HepG2 (cell line): Measurements from ENCODE around the gene TMEM223. TPM values are rescaled to one million over a fixed set of nuclear protein-coding genes. Genes with fewer than 3 reads are reported as not detected.

Experiments used
- CENPT ChIP-seq: sonication (generic); formaldehyde crosslinking; IDR thresholded peaks from 2 replicates; pipeline ENCODE4 v1.8.0; 2022; ENCODE audit warnings: low read depth, mild to moderate bottlenecking, moderate library complexity, missing genetic modification reagents
- DMAP1 ChIP-seq: IDR thresholded peaks from 2 replicates; pipeline ENCODE4 v1.6.1; 2016
- ERF ChIP-seq: IDR thresholded peaks from 2 replicates; pipeline ENCODE4 v1.6.1; 2018; ENCODE audit warnings: missing biosample characterization, missing genetic modification reagents
- KLF11 ChIP-seq: IDR thresholded peaks from 2 replicates; pipeline ENCODE4 v1.6.1; 2016; ENCODE audit warnings: missing compliant biosample characterization
- MXI1 ChIP-seq: IDR thresholded peaks from 3 replicates; pipeline ENCODE4 v1.6.1; 2012; ENCODE audit warnings: low read depth, low read length, inconsistent platforms, borderline replicate concordance
- REPIN1 ChIP-seq: sonication (generic); formaldehyde crosslinking; IDR thresholded peaks from 2 replicates; pipeline ENCODE4 v1.8.0; 2022; ENCODE audit warnings: missing genetic modification reagents, low read depth, mild to moderate bottlenecking, borderline replicate concordance
- SIN3A ChIP-seq: IDR thresholded peaks from 2 replicates; pipeline ENCODE4 v1.6.1; 2011; ENCODE audit warnings: low read depth, mild to moderate bottlenecking, control low read depth, low read length, borderline replicate concordance
- SP140L ChIP-seq: sonication (generic); formaldehyde crosslinking; IDR thresholded peaks from 2 replicates; pipeline ENCODE4 v1.4.0; 2020; ENCODE audit warnings: missing genetic modification reagents, borderline replicate concordance
- ZMYM4 ChIP-seq: sonication (generic); formaldehyde crosslinking; IDR thresholded peaks from 2 replicates; pipeline ENCODE4 v1.8.1; 2023; ENCODE audit warnings: mild to moderate bottlenecking, missing genetic modification reagents
- ZNF253 ChIP-seq: sonication (generic); formaldehyde crosslinking; IDR thresholded peaks from 2 replicates; pipeline ENCODE4 v1.8.0; 2022; ENCODE audit warnings: mild to moderate bottlenecking, missing genetic modification reagents, borderline replicate concordance
- ZNF260 ChIP-seq: sonication (generic); formaldehyde crosslinking; IDR thresholded peaks from 2 replicates; pipeline ENCODE4 v1.4.0; 2020; ENCODE audit warnings: missing genetic modification reagents, low read depth, mild to moderate bottlenecking, borderline replicate concordance
- ZNF484 ChIP-seq: sonication (generic); formaldehyde crosslinking; IDR thresholded peaks from 2 replicates; pipeline ENCODE4 v1.5.1; 2020; ENCODE audit warnings: mild to moderate bottlenecking, low read depth, missing genetic modification reagents, borderline replicate concordance
- ZNF652 ChIP-seq: IDR thresholded peaks from 2 replicates; pipeline ENCODE4 v1.6.1; 2016; ENCODE audit warnings: low read depth, borderline replicate concordance
- ZNF747 ChIP-seq: sonication (generic); formaldehyde crosslinking; IDR thresholded peaks from 2 replicates; pipeline ENCODE4 v1.8.1; 2023; ENCODE audit warnings: missing genetic modification reagents, mild to moderate bottlenecking, borderline replicate concordance
- ZNF790 ChIP-seq: sonication (generic); formaldehyde crosslinking; IDR thresholded peaks from 2 replicates; pipeline ENCODE4 v1.8.0; 2022; ENCODE audit warnings: missing genetic modification reagents, mild to moderate bottlenecking, borderline replicate concordance
- ZSCAN31 ChIP-seq: sonication (generic); formaldehyde crosslinking; IDR thresholded peaks from 2 replicates; pipeline ENCODE4 v1.5.0; 2020; ENCODE audit warnings: low read depth, mild to moderate bottlenecking, missing genetic modification reagents
- polyA plus RNA-seq, 8 experiments: library from polyadenylated mRNA; depleted of rRNA in 3 of 8; stranded (reverse) in 7 of 8; unstranded in 1 of 8; fragments of >200 nt; fragmentation: Illumina TruSeq in 4 of 8; extraction: Trizol in 4 of 8; gene quantifications; 2 replicates each; pipeline versions ENCODE4 v1.2.1 to v1.2.3, GENCODE V29; 2011 to 2016; ENCODE audit warnings: low read depth in 4 of 8, missing spikeins in 1 of 8, mixed read lengths in 1 of 8; ENCODE audit not compliant: insufficient read depth in 1 of 8
- total RNA-seq, 5 experiments: library from RNA; depleted of rRNA; stranded (reverse); fragments of >200 nt; fragmentation: Illumina TruSeq; extraction: Trizol; gene quantifications; 2 replicates each; pipeline ENCODE4 v1.2.3, GENCODE V29; 2016; ENCODE audit warnings: low read depth in 1 of 5
- TF ChIP-seq, protein P1 (sequence below): sonication (generic); formaldehyde crosslinking; IDR thresholded peaks from 2 replicates; pipeline ENCODE4 v1.5.0; 2020; ENCODE audit warnings: mild to moderate bottlenecking, missing genetic modification reagents, moderate library complexity
- TF ChIP-seq, protein P2 (sequence below): IDR thresholded peaks from 2 replicates; pipeline ENCODE4 v1.6.1; 2012; ENCODE audit warnings: inconsistent platforms
- TF ChIP-seq, protein P3 (sequence below): IDR thresholded peaks from 2 replicates; pipeline ENCODE4 v1.6.1; 2016; ENCODE audit warnings: low read depth, missing genetic modification reagents, missing compliant biosample characterization
- TF ChIP-seq, protein P4 (sequence below): sonication (generic); formaldehyde crosslinking; IDR thresholded peaks from 2 replicates; pipeline ENCODE4 v1.8.1; 2022; ENCODE audit warnings: mild to moderate bottlenecking, missing genetic modification reagents

The TMEM223 gene
- total and polyA plus RNA-seq, 2 of the 13 experiments (the other 11 are each of a cell fraction or from before 2014, with no cell fraction given), result 19.5 to 24.9 TPM

DNA sequence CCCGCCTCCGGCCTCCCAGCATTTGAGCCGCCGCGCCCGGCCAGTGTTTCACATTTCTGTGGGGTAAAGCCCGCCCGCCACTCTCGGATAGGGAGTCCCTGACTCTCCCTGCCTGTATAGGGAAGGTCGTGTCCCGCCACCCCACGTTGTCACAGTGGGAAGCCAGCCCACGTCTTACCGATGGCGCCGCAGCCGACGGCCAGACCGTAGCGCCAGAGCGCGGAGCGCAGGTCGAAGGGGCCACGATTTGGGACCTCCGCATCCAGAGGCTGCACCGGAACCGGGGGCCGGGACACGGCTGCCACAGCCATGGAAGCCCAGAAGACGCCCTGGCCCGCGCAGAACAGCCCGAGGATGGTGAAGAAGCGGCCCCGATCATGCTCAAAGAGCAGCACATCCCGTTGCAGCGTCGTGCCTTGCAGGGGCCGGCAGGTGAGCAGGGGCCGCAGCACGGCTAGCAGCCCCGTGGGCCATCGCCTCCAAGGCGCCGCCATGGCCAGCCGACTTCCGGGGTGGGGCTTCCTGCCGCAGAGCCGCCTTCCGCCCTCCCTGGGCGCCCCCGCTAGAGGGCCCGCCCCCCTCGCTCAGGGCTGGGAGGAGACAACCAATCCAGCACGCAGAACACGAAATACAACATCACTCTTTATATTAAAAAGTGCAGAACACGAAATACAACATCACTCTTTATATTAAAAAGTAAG is at the start of gene TMEM223 (continued):
- peak; percentile 48; the same call in 1 of the 2 replicates for TF ChIP-seq ERF (CRISPR knock-in tag)
- TF ChIP-seq, protein P1, sequence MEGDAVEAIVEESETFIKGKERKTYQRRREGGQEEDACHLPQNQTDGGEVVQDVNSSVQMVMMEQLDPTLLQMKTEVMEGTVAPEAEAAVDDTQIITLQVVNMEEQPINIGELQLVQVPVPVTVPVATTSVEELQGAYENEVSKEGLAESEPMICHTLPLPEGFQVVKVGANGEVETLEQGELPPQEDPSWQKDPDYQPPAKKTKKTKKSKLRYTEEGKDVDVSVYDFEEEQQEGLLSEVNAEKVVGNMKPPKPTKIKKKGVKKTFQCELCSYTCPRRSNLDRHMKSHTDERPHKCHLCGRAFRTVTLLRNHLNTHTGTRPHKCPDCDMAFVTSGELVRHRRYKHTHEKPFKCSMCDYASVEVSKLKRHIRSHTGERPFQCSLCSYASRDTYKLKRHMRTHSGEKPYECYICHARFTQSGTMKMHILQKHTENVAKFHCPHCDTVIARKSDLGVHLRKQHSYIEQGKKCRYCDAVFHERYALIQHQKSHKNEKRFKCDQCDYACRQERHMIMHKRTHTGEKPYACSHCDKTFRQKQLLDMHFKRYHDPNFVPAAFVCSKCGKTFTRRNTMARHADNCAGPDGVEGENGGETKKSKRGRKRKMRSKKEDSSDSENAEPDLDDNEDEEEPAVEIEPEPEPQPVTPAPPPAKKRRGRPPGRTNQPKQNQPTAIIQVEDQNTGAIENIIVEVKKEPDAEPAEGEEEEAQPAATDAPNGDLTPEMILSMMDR (CRISPR knock-in tag), result peak; percentile 39; the same call in 1 of the 2 replicates
- TF ChIP-seq DMAP1 (CRISPR knock-in tag), result peak; percentile 74; the same call in 1 of the 2 replicates
- TF ChIP-seq, protein P2, sequence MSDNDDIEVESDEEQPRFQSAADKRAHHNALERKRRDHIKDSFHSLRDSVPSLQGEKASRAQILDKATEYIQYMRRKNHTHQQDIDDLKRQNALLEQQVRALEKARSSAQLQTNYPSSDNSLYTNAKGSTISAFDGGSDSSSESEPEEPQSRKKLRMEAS, result peak; percentile 82
- TF ChIP-seq SIN3A, result peak; percentile 59; the same call in 1 of the 2 replicates
- TF ChIP-seq ZNF484, result no peak
- TF ChIP-seq ZNF747 (CRISPR knock-in tag), result 0 out of 2 replicates have a peak, but pooled peaks have one; percentile 72
- TF ChIP-seq ZNF652 (CRISPR knock-in tag), result no peak
- TF ChIP-seq, protein P3, sequence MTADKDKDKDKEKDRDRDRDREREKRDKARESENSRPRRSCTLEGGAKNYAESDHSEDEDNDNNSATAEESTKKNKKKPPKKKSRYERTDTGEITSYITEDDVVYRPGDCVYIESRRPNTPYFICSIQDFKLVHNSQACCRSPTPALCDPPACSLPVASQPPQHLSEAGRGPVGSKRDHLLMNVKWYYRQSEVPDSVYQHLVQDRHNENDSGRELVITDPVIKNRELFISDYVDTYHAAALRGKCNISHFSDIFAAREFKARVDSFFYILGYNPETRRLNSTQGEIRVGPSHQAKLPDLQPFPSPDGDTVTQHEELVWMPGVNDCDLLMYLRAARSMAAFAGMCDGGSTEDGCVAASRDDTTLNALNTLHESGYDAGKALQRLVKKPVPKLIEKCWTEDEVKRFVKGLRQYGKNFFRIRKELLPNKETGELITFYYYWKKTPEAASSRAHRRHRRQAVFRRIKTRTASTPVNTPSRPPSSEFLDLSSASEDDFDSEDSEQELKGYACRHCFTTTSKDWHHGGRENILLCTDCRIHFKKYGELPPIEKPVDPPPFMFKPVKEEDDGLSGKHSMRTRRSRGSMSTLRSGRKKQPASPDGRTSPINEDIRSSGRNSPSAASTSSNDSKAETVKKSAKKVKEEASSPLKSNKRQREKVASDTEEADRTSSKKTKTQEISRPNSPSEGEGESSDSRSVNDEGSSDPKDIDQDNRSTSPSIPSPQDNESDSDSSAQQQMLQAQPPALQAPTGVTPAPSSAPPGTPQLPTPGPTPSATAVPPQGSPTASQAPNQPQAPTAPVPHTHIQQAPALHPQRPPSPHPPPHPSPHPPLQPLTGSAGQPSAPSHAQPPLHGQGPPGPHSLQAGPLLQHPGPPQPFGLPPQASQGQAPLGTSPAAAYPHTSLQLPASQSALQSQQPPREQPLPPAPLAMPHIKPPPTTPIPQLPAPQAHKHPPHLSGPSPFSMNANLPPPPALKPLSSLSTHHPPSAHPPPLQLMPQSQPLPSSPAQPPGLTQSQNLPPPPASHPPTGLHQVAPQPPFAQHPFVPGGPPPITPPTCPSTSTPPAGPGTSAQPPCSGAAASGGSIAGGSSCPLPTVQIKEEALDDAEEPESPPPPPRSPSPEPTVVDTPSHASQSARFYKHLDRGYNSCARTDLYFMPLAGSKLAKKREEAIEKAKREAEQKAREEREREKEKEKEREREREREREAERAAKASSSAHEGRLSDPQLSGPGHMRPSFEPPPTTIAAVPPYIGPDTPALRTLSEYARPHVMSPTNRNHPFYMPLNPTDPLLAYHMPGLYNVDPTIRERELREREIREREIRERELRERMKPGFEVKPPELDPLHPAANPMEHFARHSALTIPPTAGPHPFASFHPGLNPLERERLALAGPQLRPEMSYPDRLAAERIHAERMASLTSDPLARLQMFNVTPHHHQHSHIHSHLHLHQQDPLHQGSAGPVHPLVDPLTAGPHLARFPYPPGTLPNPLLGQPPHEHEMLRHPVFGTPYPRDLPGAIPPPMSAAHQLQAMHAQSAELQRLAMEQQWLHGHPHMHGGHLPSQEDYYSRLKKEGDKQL (CRISPR knock-in tag), result 0 out of 2 replicates have a peak, but pooled peaks have one; percentile 43
- TF ChIP-seq KLF11 (CRISPR knock-in tag), result 0 out of 2 replicates have a peak, but pooled peaks have one; percentile 43
- TF ChIP-seq CENPT (CRISPR knock-in tag), result 0 out of 2 replicates have a peak, but pooled peaks have one; percentile 54
- TF ChIP-seq ZSCAN31 (CRISPR knock-in tag), result peak; percentile 41; the same call in 1 of the 2 replicates
- TF ChIP-seq SP140L (CRISPR knock-in tag), result no peak
- no peak for TF ChIP-seq ZNF790
- TF ChIP-seq ZNF260 (CRISPR knock-in tag), result no peak
- TF ChIP-seq ZMYM4 (CRISPR knock-in tag), result peak; percentile 80
- TF ChIP-seq, protein P4, sequence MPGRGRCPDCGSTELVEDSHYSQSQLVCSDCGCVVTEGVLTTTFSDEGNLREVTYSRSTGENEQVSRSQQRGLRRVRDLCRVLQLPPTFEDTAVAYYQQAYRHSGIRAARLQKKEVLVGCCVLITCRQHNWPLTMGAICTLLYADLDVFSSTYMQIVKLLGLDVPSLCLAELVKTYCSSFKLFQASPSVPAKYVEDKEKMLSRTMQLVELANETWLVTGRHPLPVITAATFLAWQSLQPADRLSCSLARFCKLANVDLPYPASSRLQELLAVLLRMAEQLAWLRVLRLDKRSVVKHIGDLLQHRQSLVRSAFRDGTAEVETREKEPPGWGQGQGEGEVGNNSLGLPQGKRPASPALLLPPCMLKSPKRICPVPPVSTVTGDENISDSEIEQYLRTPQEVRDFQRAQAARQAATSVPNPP (CRISPR knock-in tag), result peak; percentile 34; the same call in 1 of the 2 replicates
- peak; percentile 91; the same call in 2 of the 3 replicates for TF ChIP-seq MXI1
- TF ChIP-seq ZNF253 (CRISPR knock-in tag), result peak; percentile 88; the same call in 1 of the 2 replicates
- TF ChIP-seq REPIN1 (CRISPR knock-in tag), result 0 out of 2 replicates have a peak, but pooled peaks have one; percentile 47
